Measurements from ENCODE around the gene PRAC2.

The PRAC2 gene

DNA sequence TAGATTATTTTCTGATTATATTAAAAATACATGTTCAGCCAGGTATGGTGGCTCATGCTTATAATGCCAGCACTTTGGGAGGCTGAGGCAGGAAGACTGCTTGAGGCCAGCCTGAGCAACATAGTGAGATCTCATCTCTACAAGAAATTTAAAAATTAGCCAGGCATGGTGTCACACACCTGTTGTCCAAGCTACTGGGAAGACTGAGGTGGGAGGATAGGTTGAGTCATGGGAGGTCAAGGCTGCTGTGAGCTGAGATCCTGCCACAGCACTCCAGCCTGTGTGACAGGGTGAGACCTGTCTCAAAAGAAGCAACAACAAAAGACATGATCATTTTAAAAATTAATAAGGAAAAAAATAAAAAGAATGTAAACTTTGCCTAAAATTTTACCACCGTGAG is 41.4 kb upstream of the PRAC2 start:
- H3K27ac ChIP-seq, result no peak overlapping the region
- no peak overlapping the region for H2AFZ ChIP-seq (ENCODE audit: low read depth)
- H3K79me2 ChIP-seq (ENCODE audit: insufficient read depth, low read depth), result no peaks in the 10 kb centered on the region
- TF ChIP-seq, protein P1, sequence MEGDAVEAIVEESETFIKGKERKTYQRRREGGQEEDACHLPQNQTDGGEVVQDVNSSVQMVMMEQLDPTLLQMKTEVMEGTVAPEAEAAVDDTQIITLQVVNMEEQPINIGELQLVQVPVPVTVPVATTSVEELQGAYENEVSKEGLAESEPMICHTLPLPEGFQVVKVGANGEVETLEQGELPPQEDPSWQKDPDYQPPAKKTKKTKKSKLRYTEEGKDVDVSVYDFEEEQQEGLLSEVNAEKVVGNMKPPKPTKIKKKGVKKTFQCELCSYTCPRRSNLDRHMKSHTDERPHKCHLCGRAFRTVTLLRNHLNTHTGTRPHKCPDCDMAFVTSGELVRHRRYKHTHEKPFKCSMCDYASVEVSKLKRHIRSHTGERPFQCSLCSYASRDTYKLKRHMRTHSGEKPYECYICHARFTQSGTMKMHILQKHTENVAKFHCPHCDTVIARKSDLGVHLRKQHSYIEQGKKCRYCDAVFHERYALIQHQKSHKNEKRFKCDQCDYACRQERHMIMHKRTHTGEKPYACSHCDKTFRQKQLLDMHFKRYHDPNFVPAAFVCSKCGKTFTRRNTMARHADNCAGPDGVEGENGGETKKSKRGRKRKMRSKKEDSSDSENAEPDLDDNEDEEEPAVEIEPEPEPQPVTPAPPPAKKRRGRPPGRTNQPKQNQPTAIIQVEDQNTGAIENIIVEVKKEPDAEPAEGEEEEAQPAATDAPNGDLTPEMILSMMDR (conservative IDR thresholded peaks at IDR 0.05; ENCODE audit: low read depth, low read length), result no peak
- H3K9ac ChIP-seq, result no peak overlapping the region
- no peaks in the 10 kb centered on the region for H3K4me1 ChIP-seq (ENCODE audit: low read depth, poor library complexity, severe bottlenecking)
- H3K27me3 ChIP-seq (ENCODE audit: insufficient read depth, low read depth), result no peaks in the 10 kb centered on the region; the same call in 1 of the 2 replicates
- H3K4me3 ChIP-seq (IDR thresholded peaks at IDR 0.05; ENCODE audit: insufficient read depth, low read depth, low read length), result no peak overlapping the region
- no peaks in the 10 kb centered on the region for H3K36me3 ChIP-seq (ENCODE audit: insufficient read depth)
- no peaks in the 10 kb centered on the region for H4K20me1 ChIP-seq (ENCODE audit: insufficient read depth)
- H3K4me2 ChIP-seq, result no peak overlapping the region

DNA sequence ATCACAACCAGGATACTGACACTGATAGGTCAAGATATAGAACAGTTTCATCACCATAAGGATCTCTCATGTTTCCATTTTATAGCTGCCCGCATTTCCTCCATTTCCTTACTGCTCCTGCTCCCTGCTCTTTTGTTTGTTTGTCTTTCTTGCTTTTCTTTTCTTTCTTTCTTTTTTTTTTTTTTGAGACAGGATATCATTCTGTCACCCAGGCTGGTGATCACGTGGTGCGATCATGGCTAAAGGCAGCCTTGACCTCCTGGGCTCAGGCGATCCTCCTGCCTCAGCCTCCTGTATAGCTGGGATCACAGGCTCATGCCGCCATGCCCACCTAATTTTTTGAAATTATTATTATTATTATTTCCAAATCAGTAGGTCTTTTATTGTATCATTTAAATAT is 32.3 kb upstream of the PRAC2 start:
- no peak overlapping the region for H3K9ac ChIP-seq
- no peak overlapping the region for H3K4me2 ChIP-seq
- no peaks in the 10 kb centered on the region for H3K36me3 ChIP-seq (ENCODE audit: insufficient read depth)
- H3K4me1 ChIP-seq (ENCODE audit: low read depth, poor library complexity, severe bottlenecking), result no peaks in the 10 kb centered on the region
- no peak overlapping the region for H3K27ac ChIP-seq
- H4K20me1 ChIP-seq (ENCODE audit: insufficient read depth), result no peaks in the 10 kb centered on the region
- no peaks in the 10 kb centered on the region for H3K79me2 ChIP-seq (ENCODE audit: insufficient read depth, low read depth)
- H3K27me3 ChIP-seq (ENCODE audit: insufficient read depth, low read depth), result no peaks in the 10 kb centered on the region
- TF ChIP-seq, protein P1 (conservative IDR thresholded peaks at IDR 0.05; ENCODE audit: low read depth, low read length), result no peak
- no peak overlapping the region for H2AFZ ChIP-seq (ENCODE audit: low read depth)
- no peak overlapping the region for H3K4me3 ChIP-seq (IDR thresholded peaks at IDR 0.05; ENCODE audit: insufficient read depth, low read depth, low read length)

DNA sequence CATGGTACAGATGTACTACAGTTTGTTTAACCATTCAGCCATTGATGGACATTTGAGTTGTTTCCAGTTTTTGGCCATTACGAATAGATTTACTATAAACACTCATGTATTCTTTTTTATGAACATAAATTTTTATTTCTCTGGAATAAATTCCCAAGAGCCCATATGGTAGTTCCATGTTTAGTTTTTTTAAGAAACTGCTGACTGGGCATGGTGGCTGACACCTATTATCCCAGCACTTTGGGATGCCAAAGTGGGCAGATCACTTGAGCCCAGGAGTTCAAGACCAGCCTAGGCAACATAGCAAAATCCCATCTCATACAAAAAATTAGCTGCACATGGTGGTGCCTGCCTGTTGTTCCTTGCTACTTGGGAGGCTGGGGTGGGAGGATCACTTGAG is 30.9 kb upstream of the PRAC2 start:
- H3K4me1 ChIP-seq (ENCODE audit: low read depth, poor library complexity, severe bottlenecking), result no peaks in the 10 kb centered on the region
- H4K20me1 ChIP-seq (ENCODE audit: insufficient read depth), result no peaks in the 10 kb centered on the region
- H3K9ac ChIP-seq, result no peak overlapping the region
- H3K27me3 ChIP-seq (ENCODE audit: insufficient read depth, low read depth), result no peaks in the 10 kb centered on the region
- TF ChIP-seq, protein P1 (conservative IDR thresholded peaks at IDR 0.05; ENCODE audit: low read depth, low read length), result no peak
- no peaks in the 10 kb centered on the region for H3K79me2 ChIP-seq (ENCODE audit: insufficient read depth, low read depth)
- no peak overlapping the region for H2AFZ ChIP-seq (ENCODE audit: low read depth)
- H3K36me3 ChIP-seq (ENCODE audit: insufficient read depth), result no peaks in the 10 kb centered on the region
- no peak overlapping the region for H3K27ac ChIP-seq
- H3K4me2 ChIP-seq, result no peak overlapping the region
- no peak overlapping the region for H3K4me3 ChIP-seq (IDR thresholded peaks at IDR 0.05; ENCODE audit: insufficient read depth, low read depth, low read length)

DNA sequence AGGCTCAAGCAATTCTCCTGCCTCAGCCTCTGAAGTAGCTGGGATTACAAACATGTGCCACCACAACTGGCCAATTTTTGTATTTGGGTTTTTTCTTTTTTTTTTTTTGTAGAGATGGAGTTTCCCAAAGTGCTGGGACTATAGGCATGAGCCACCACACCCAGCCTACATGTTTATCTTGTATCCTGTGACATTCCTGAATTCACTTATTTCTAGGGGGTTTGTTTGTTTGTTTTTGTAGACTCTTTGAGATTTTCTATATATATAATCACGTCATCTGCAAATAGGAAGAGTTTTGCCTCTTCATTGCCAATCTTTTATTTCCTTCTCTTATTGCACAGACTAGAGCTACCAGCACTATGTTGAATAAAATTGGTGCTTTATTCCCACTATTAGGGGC is 29.8 kb upstream of the PRAC2 start:
- Histone ChIP-seq H3K79me2 (ENCODE audit: insufficient read depth, low read depth) (no peaks in the 10 kb centered on the region), H3K4me1 (ENCODE audit: low read depth, poor library complexity, severe bottlenecking) (no peaks in the 10 kb centered on the region), H4K20me1 (ENCODE audit: insufficient read depth) (no peaks in the 10 kb centered on the region), H2AFZ (ENCODE audit: low read depth) (no peak overlapping the region), H3K36me3 (ENCODE audit: insufficient read depth) (no peaks in the 10 kb centered on the region), H3K27me3 (ENCODE audit: insufficient read depth, low read depth) (no peaks in the 10 kb centered on the region), H3K27ac (no peak overlapping the region), H3K9ac (no peak overlapping the region), H3K4me3 (IDR thresholded peaks at IDR 0.05; ENCODE audit: insufficient read depth, low read depth, low read length) (no peak overlapping the region), H3K4me2 (no peak overlapping the region)
- TF ChIP-seq, protein P1 (conservative IDR thresholded peaks at IDR 0.05; ENCODE audit: low read depth, low read length), result no peak
